ENCODE data around the gene ATP2B3. TPM values are rescaled to one million over a fixed set of nuclear protein-coding genes. Genes with fewer than 3 reads are reported as not detected.
A peak's percentile ranks its signal among the peaks of the same experiment; 100 is the strongest.

ATP2B3 gene
- total RNA-seq, 2 donors from 2014 or later = not detected

DNA sequence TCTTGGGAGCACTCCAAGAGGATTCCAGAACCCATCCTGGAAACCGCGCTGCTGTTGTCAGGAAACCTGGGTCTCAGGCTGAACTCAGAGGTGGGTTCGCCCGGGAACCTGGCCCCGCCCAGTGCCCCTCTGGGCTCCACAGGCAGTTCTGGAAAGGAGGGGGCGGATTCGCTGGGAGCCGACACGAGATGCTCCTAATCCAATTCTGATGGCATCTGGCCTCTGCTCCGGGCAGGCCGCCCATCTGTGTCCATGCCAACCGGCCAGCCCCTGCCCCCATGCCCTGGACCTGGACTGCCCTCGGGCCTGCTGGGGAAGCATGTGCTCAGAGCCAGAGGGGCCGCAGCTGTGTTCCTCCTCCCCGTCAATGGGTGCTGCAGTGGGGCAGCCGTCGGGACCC, 21.0 kb downstream of the ATP2B3 start:
- Histone ChIP-seq H3K27me3 (no peaks in the 10 kb centered on the region), H3K27ac (no peak overlapping the region), H3K4me1 (no peaks in the 10 kb centered on the region), H3K9me3 (no peaks in the 10 kb centered on the region), H3K4me3 (no peak overlapping the region), H3K36me3 (no peaks in the 10 kb centered on the region)
- TF ChIP-seq, protein P1, sequence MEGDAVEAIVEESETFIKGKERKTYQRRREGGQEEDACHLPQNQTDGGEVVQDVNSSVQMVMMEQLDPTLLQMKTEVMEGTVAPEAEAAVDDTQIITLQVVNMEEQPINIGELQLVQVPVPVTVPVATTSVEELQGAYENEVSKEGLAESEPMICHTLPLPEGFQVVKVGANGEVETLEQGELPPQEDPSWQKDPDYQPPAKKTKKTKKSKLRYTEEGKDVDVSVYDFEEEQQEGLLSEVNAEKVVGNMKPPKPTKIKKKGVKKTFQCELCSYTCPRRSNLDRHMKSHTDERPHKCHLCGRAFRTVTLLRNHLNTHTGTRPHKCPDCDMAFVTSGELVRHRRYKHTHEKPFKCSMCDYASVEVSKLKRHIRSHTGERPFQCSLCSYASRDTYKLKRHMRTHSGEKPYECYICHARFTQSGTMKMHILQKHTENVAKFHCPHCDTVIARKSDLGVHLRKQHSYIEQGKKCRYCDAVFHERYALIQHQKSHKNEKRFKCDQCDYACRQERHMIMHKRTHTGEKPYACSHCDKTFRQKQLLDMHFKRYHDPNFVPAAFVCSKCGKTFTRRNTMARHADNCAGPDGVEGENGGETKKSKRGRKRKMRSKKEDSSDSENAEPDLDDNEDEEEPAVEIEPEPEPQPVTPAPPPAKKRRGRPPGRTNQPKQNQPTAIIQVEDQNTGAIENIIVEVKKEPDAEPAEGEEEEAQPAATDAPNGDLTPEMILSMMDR (IDR thresholded peaks at IDR 0.05) = no peak
- DNase-seq (ENCODE audit: low spot score) = no peak

DNA sequence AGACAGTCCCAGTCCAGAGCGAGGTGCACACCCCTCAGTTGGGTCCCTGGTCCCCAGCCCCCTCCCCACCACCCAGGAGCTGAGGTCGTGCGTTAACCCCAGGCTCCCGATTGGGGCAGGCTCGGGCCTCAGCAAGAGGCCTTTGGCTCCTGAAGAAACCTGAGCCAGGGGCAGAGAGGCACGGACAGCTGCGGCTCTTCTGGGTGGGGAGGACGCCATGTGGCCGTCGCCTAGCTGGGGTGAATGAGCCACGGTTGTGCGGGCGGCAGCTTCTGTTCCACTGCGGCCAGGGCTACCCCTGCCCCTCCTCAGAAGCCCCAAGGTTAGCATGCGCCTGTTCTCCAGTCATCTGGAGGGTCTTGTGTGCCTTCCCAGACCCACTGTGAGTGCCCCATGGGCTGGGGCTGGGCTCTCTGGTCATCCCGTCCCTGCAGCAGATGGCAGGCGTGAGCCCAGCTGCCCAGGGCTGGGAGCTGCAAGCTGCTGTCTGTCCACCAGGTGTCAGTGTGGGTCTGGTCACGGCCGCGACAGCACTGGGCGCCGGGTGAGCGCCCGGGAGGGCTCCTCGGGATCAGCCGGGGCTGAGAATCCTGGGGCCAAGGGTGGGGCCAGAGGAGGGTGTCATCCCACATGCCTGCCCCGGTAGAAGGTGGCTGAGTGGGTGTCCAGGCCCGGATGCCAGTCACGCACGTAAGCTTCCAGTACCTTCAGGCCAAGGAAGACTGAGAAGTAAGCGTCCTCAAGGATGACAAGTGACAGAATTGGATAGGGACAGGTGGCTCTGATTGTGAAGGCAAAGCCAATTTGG, 21.9 kb downstream of the ATP2B3 start:
- Histone ChIP-seq H3K4me1 (no peaks in the 10 kb centered on the region), H3K36me3 (no peaks in the 10 kb centered on the region), H3K9me3 (no peaks in the 10 kb centered on the region), H3K4me3 (no peak overlapping the region), H3K27me3 (no peaks in the 10 kb centered on the region), H3K27ac (no peak overlapping the region)
- DNase-seq (ENCODE audit: low spot score) = peak; percentile 69
- TF ChIP-seq, protein P1 (IDR thresholded peaks at IDR 0.05) = peak; percentile 58 to 90

- Histone ChIP-seq H3K4me1 (no peaks in the 10 kb centered on the region), H3K4me3 (no peak overlapping the region), H3K9me3 (no peaks in the 10 kb centered on the region), H3K36me3 (no peaks in the 10 kb centered on the region), H3K27me3 (no peaks in the 10 kb centered on the region), H3K27ac (no peak overlapping the region)
- DNase-seq (ENCODE audit: low spot score) = no peak
- TF ChIP-seq, protein P1 (IDR thresholded peaks at IDR 0.05) = no peak
These were observed 22.5 kb downstream of the ATP2B3 start for GRCh38 chrX:153539979-153540358.

DNA sequence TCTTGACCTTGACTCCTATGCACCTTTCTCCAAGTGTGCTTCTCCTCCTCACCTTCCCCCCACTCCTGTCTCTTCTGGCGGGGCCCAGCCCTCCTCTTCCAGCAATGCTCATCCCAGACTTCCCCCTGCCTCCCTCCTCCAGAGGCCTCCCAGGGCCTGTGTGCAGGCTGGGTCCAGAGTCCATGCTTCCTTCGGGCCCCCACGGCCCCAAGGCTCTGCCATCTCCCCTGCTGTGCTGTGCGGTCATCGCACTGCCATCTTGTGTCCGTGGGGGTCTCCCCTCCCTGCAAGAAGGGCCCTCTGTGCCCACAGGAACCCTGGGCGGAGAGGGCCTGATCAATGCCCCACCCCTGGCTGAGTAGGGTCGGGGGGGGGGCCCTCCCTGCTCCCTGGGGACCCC, 27.3 kb downstream of the ATP2B3 start:
- H3K9me3 ChIP-seq = no peaks in the 10 kb centered on the region
- no peaks in the 10 kb centered on the region for H3K4me1 ChIP-seq
- H3K27me3 ChIP-seq = no peaks in the 10 kb centered on the region
- DNase-seq (ENCODE audit: low spot score) = no peak
- H3K36me3 ChIP-seq = no peaks in the 10 kb centered on the region
- H3K27ac ChIP-seq = no peak overlapping the region
- H3K4me3 ChIP-seq = no peak overlapping the region
- TF ChIP-seq, protein P1 (IDR thresholded peaks at IDR 0.05) = no peak

GRCh38 chrX:153546386-153546785, 28.9 kb downstream of the ATP2B3 start:
- H3K27me3 ChIP-seq = no peaks in the 10 kb centered on the region
- H3K27ac ChIP-seq = no peak overlapping the region
- H3K36me3 ChIP-seq = no peaks in the 10 kb centered on the region
- H3K4me1 ChIP-seq = no peaks in the 10 kb centered on the region
- H3K4me3 ChIP-seq = no peak overlapping the region
- TF ChIP-seq, protein P1 (IDR thresholded peaks at IDR 0.05) = no peak
- DNase-seq (ENCODE audit: low spot score) = no peak
- H3K9me3 ChIP-seq = no peaks in the 10 kb centered on the region

DNA sequence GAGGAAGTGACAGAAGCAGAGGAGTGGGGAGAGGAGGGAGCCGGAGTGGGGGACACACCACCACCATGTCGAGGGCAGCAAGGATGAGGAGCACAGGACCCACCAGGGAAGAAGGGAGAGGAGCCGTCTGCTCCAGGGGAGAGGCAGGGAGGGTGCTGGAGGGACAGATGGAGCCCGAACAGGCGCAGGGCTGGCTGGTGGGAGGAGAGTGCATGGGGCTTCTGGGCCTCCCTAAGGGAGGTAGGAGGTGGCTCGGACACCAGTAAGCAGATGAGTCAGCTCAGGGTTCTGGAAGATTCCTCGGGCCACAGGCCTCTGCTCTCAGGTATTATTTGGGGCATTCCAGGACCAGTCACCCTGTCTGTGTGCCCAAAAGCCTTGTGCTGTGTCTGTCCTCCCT, 29.8 kb downstream of the ATP2B3 start:
- Histone ChIP-seq H3K27me3 (no peaks in the 10 kb centered on the region), H3K4me3 (no peak overlapping the region), H3K9me3 (no peaks in the 10 kb centered on the region), H3K36me3 (no peaks in the 10 kb centered on the region), H3K27ac (no peak overlapping the region), H3K4me1 (no peaks in the 10 kb centered on the region)
- no peak for DNase-seq (ENCODE audit: low spot score)
- TF ChIP-seq, protein P1 (IDR thresholded peaks at IDR 0.05) = no peak
